CD4-positive, CD25-positive, alpha-beta regulatory T cell (primary cell): Measurements from ENCODE around the gene OR51E1. TPM values are rescaled to one million over a fixed set of nuclear protein-coding genes. Genes with fewer than 3 reads are reported as not detected.

Experiments used
- ATAC-seq, 2 donors: fragments of 150-1000 bp; cut with Tn5 transposase; one replicate each; pipeline ENCODE4 v1.10.0; 2021; ENCODE audit warnings: low read depth in 2 of 2, moderate number of reproducible peaks in 2 of 2, moderate library complexity in 1 of 2
- DNase-seq, 3 donors: peaks; one replicate each; pipeline versions ENCODE4 v3.0.0 to v3.0.0-alpha.2; 2012 to 2022; ENCODE audit warnings: mixed read lengths in 1 of 3
- H3K27ac ChIP-seq: one replicate; pipeline ENCODE4 v1.7.0; 2013; ENCODE audit warnings: mild to moderate bottlenecking, low read length; ENCODE audit not compliant: insufficient read depth, poor library complexity, severe bottlenecking
- H3K27me3 ChIP-seq: one replicate; pipeline ENCODE4 v1.7.0; 2013; ENCODE audit warnings: low read length; ENCODE audit not compliant: control insufficient read depth, insufficient read depth
- H3K36me3 ChIP-seq: one replicate; pipeline ENCODE4 v1.7.0; 2013; ENCODE audit warnings: mild to moderate bottlenecking, low read length, moderate library complexity; ENCODE audit not compliant: control insufficient read depth, insufficient read depth
- H3K4me1 ChIP-seq: 2 replicates; pipeline ENCODE4 v1.7.0; 2013; ENCODE audit warnings: mild to moderate bottlenecking, low read length; ENCODE audit not compliant: insufficient read depth, control insufficient read depth, poor library complexity, severe bottlenecking
- H3K4me3 ChIP-seq: one replicate; pipeline ENCODE4 v1.7.0; 2013; ENCODE audit warnings: low read depth, mild to moderate bottlenecking, low read length, moderate library complexity
- H3K9me3 ChIP-seq, 2 experiments: 1 replicate in 1 of 2; 2 replicates in 1 of 2; pipeline ENCODE4 v1.7.0; 2013; ENCODE audit warnings: low read length in 2 of 2, mild to moderate bottlenecking in 1 of 2, moderate library complexity in 1 of 2; ENCODE audit not compliant: control insufficient read depth in 2 of 2
- H3K27ac Mint-ChIP-seq, 3 donors: one replicate each; pipeline ENCODE4 v1.8.0; 2020 to 2022; ENCODE audit warnings: mild to moderate bottlenecking in 3 of 3, mixed read lengths in 3 of 3, moderate library complexity in 2 of 3
- H3K27me3 Mint-ChIP-seq: one replicate; pipeline ENCODE4 v1.8.0; 2022; ENCODE audit warnings: mild to moderate bottlenecking, mixed read lengths
- H3K36me3 Mint-ChIP-seq: one replicate; pipeline ENCODE4 v1.8.0; 2020; ENCODE audit warnings: mixed read lengths
- H3K4me1 Mint-ChIP-seq, 4 donors: one replicate each; pipeline ENCODE4 v1.8.0; 2020 to 2022; ENCODE audit warnings: mixed read lengths in 4 of 4, mild to moderate bottlenecking in 1 of 4
- H3K4me3 Mint-ChIP-seq, 4 donors: one replicate each; pipeline ENCODE4 v1.8.0; 2020 to 2022; ENCODE audit warnings: mild to moderate bottlenecking in 4 of 4, mixed read lengths in 4 of 4, moderate library complexity in 3 of 4
- H3K9me3 Mint-ChIP-seq, 7 donors: one replicate each; pipeline ENCODE4 v1.8.0; 2020 to 2022; ENCODE audit warnings: mixed read lengths in 7 of 7, mild to moderate bottlenecking in 3 of 7, moderate library complexity in 2 of 7
- polyA plus RNA-seq, 4 donors: library from polyadenylated mRNA; unstranded; fragments of 300-500 nt; fragmentation: Illumina TruSeq; gene quantifications; one replicate each; pipeline ENCODE4 v1.2.3, GENCODE V29; 2021
- total RNA-seq: library from RNA; stranded (reverse); gene quantifications from one replicate; pipeline ENCODE4 v1.2.3, GENCODE V29; 2022

OR51E1 gene
- total and polyA plus RNA-seq, 5 donors from 2014 or later: not detected

GRCh38 chr11:4639931-4640330 is 3.9 kb upstream of the OR51E1 start:
- H3K4me3 ChIP-seq: no peak overlapping the region
- no peak for DNase-seq
- H3K9me3 ChIP-seq: no peaks in the 10 kb centered on the region
- Mint-ChIP-seq H3K9me3 (no peaks in the 10 kb centered on the region), H3K27ac (no peak overlapping the region), H3K4me1 (peaks cover 0 to 3% (median 0%) of the 10 kb centered on the region in 4 donors), H3K27me3 (no peaks in the 10 kb centered on the region), H3K4me3 (no peak overlapping the region), H3K36me3 (no peaks in the 10 kb centered on the region)
- peaks cover 5% of the 10 kb centered on the region for H3K4me1 ChIP-seq
- H3K27ac ChIP-seq: no peak overlapping the region
- no peaks in the 10 kb centered on the region for H3K36me3 ChIP-seq
- ATAC-seq: peak in 1 of 2 donors; percentile 7
- H3K27me3 ChIP-seq: peaks cover 4% of the 10 kb centered on the region

- Histone ChIP-seq H3K9me3 (no peaks in the 10 kb centered on the region), H3K4me1 (peaks cover 5% of the 10 kb centered on the region), H3K4me3 (no peak overlapping the region), H3K27ac (no peak overlapping the region), H3K27me3 (no peaks in the 10 kb centered on the region), H3K36me3 (no peaks in the 10 kb centered on the region)
- Mint-ChIP-seq H3K4me3 (no peak overlapping the region), H3K27me3 (no peaks in the 10 kb centered on the region), H3K27ac (no peak overlapping the region), H3K9me3 (no peaks in the 10 kb centered on the region), H3K4me1 (peaks cover 0 to 3% (median 0%) of the 10 kb centered on the region in 4 donors), H3K36me3 (no peaks in the 10 kb centered on the region)
- DNase-seq (no peak), ATAC-seq (no peak)
Measured at GRCh38 chr11:4641501-4641900, 2.3 kb upstream of the OR51E1 start.

DNA sequence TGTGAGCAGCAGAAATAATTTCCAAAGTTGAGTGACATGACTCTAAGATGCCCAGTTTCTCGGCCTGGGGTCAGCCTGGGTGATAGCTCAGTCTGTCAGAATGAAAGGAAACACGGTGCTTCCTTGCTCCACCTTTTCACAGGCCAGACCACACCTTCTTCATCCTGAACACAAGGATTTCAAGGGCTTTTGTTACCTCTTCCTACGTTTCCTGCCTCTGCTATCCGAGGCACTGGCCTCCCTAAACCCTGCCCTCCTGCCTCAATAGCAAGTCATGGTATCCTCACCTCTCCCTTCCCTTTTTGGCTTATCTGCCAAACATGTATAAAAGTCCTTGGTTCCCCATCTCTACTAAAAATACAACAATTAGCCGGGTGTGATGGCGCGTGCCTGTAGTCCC is 1.7 kb upstream of the OR51E1 start:
- H3K9me3 ChIP-seq: no peaks in the 10 kb centered on the region
- ATAC-seq: no peak
- Mint-ChIP-seq H3K27me3 (no peaks in the 10 kb centered on the region), H3K4me3 (no peak overlapping the region), H3K27ac (no peak overlapping the region), H3K4me1 (peaks cover 0 to 3% (median 0%) of the 10 kb centered on the region in 4 donors), H3K36me3 (no peaks in the 10 kb centered on the region), H3K9me3 (no peaks in the 10 kb centered on the region)
- H3K36me3 ChIP-seq: no peaks in the 10 kb centered on the region
- no peaks in the 10 kb centered on the region for H3K27me3 ChIP-seq
- H3K27ac ChIP-seq: no peak overlapping the region
- peaks cover 3% of the 10 kb centered on the region for H3K4me1 ChIP-seq
- H3K4me3 ChIP-seq: no peak overlapping the region
- no peak for DNase-seq

- H3K27me3 ChIP-seq: no peaks in the 10 kb centered on the region
- H3K27me3 Mint-ChIP-seq: no peaks in the 10 kb centered on the region
- no peaks in the 10 kb centered on the region for H3K9me3 Mint-ChIP-seq
- no peak overlapping the region for H3K4me3 Mint-ChIP-seq
- H3K27ac ChIP-seq: no peak overlapping the region
- DNase-seq (no peak), ATAC-seq (no peak)
- H3K4me1 ChIP-seq: no peaks in the 10 kb centered on the region
- H3K4me3 ChIP-seq: no peak overlapping the region
- H3K9me3 ChIP-seq: no peaks in the 10 kb centered on the region
- H3K36me3 ChIP-seq: no peaks in the 10 kb centered on the region
- no peaks in the 10 kb centered on the region for H3K36me3 Mint-ChIP-seq
- no peak overlapping the region for H3K27ac Mint-ChIP-seq
- peaks cover 0 to 3% (median 0%) of the 10 kb centered on the region in 4 donors for H3K4me1 Mint-ChIP-seq
Measured at GRCh38 chr11:4643076-4643475, 706 bp upstream of the OR51E1 start.

DNA sequence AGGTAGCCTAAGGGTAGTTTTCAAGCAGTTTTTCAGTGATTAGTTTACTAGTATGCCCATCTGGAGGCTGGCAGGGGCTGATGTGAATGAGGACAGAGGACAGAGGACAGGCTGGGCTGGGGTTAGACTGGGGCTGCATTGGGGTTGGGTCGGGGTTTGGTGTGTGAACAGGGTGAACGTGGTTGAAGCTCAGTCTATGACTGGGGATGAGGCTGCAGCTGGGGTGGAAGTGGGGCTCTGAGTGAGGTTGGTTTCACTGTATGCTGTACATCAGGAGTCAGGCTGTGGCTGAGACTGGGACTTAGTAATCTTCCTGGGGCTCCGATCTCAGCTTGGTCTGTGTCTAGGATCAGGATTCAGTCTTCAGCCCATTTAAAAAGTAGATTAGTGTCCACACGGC is 451 bp downstream of the OR51E1 start:
- H3K9me3 Mint-ChIP-seq: peaks cover 0 to 1% (median 0%) of the 10 kb centered on the region in 7 donors

GRCh38 chr11:4645974-4646373 is 2.2 kb downstream of the OR51E1 start:
- Mint-ChIP-seq H3K27me3 (no peaks in the 10 kb centered on the region), H3K9me3 (peaks cover 0 to 1% (median 0%) of the 10 kb centered on the region in 7 donors), H3K4me1 (no peaks in the 10 kb centered on the region), H3K4me3 (no peak overlapping the region), H3K27ac (no peak overlapping the region), H3K36me3 (no peaks in the 10 kb centered on the region)
- DNase-seq (no peak), ATAC-seq (no peak)
- Histone ChIP-seq H3K27ac (no peak overlapping the region), H3K4me1 (no peaks in the 10 kb centered on the region), H3K36me3 (no peaks in the 10 kb centered on the region), H3K27me3 (no peaks in the 10 kb centered on the region), H3K4me3 (no peak overlapping the region), H3K9me3 (no peaks in the 10 kb centered on the region)

More for the DNA sequence above, 451 bp downstream of the OR51E1 start:
- Histone ChIP-seq H3K4me1 (no peaks in the 10 kb centered on the region), H3K4me3 (no peak overlapping the region), H3K36me3 (no peaks in the 10 kb centered on the region), H3K27me3 (no peaks in the 10 kb centered on the region), H3K9me3 (no peaks in the 10 kb centered on the region), H3K27ac (no peak overlapping the region)
- Mint-ChIP-seq H3K36me3 (no peaks in the 10 kb centered on the region), H3K27me3 (no peaks in the 10 kb centered on the region), H3K4me3 (no peak overlapping the region), H3K4me1 (peaks cover 0 to 3% (median 0%) of the 10 kb centered on the region in 4 donors), H3K27ac (no peak overlapping the region)
- peak in 1 of 2 donors; percentile 28 for ATAC-seq
- DNase-seq: no peak

- ATAC-seq (no peak), DNase-seq (no peak)
- Histone ChIP-seq H3K27ac (no peak overlapping the region), H3K4me1 (no peaks in the 10 kb centered on the region), H3K36me3 (no peaks in the 10 kb centered on the region), H3K9me3 (no peaks in the 10 kb centered on the region), H3K27me3 (no peaks in the 10 kb centered on the region), H3K4me3 (no peak overlapping the region)
- Mint-ChIP-seq H3K27me3 (no peaks in the 10 kb centered on the region), H3K4me1 (no peaks in the 10 kb centered on the region), H3K9me3 (peaks cover 0 to 1% (median 0%) of the 10 kb centered on the region in 7 donors), H3K4me3 (no peak overlapping the region), H3K36me3 (no peaks in the 10 kb centered on the region), H3K27ac (no peak overlapping the region)
Measured at GRCh38 chr11:4647766-4648165, 4.0 kb downstream of the OR51E1 start.

- Mint-ChIP-seq H3K9me3 (peaks cover 0 to 4% (median 0%) of the 10 kb centered on the region in 7 donors), H3K36me3 (no peaks in the 10 kb centered on the region), H3K4me1 (no peaks in the 10 kb centered on the region), H3K4me3 (no peak overlapping the region), H3K27ac (no peak overlapping the region), H3K27me3 (no peaks in the 10 kb centered on the region)
- Histone ChIP-seq H3K27me3 (no peaks in the 10 kb centered on the region), H3K27ac (no peak overlapping the region), H3K9me3 (no peaks in the 10 kb centered on the region), H3K4me1 (no peaks in the 10 kb centered on the region), H3K4me3 (no peak overlapping the region), H3K36me3 (no peaks in the 10 kb centered on the region)
- DNase-seq (no peak), ATAC-seq (no peak)
Measured at GRCh38 chr11:4654635-4655369, 11.0 kb downstream of the OR51E1 start.
